ENCODE data around the gene ARHGEF17. TPM values are rescaled to one million over a fixed set of nuclear protein-coding genes. Genes with fewer than 3 reads are reported as not detected.

The ARHGEF17 gene
- total RNA-seq, 2 donors from 2014 or later, result 31.0 to 39.0 TPM

GRCh38 chr11:73294604-73295003, 13.5 kb upstream of the ARHGEF17 start:
- Histone ChIP-seq H3K4me1 (ENCODE audit: control insufficient read depth, insufficient read depth, low read length) (no peaks in the 10 kb centered on the region), H3K36me3 (ENCODE audit: control insufficient read depth, insufficient read depth, low read length) (no peaks in the 10 kb centered on the region), H3K27me3 (ENCODE audit: control insufficient read depth, insufficient read depth, low read length, poor library complexity, severe bottlenecking) (no peaks in the 10 kb centered on the region), H3K27ac (ENCODE audit: low read depth, low read length) (no peak overlapping the region), H3K9ac (ENCODE audit: extremely low read depth, low read length, poor library complexity, severe bottlenecking) (no peak overlapping the region), H3K9me3 (ENCODE audit: control insufficient read depth, low read length) (no peaks in the 10 kb centered on the region), H3K4me3 (ENCODE audit: low read length) (no peak overlapping the region)
- DNase-seq, result no peak
- Mint-ChIP-seq H3K27ac (no peak overlapping the region), H3K27me3 (ENCODE audit: insufficient read depth) (peaks cover 20% of the 10 kb centered on the region), H3K9me3 (no peaks in the 10 kb centered on the region), H3K4me1 (no peaks in the 10 kb centered on the region), H3K4me3 (no peak overlapping the region), H3K36me3 (ENCODE audit: low read depth) (no peaks in the 10 kb centered on the region)
- TF ChIP-seq CTCF (conservative IDR thresholded peaks at IDR 0.05), result no peak

GRCh38 chr11:73295241-73295995, 12.7 kb upstream of the ARHGEF17 start:
- Histone ChIP-seq H3K27ac (ENCODE audit: low read depth, low read length) (no peak overlapping the region), H3K9me3 (ENCODE audit: control insufficient read depth, low read length) (no peaks in the 10 kb centered on the region), H3K4me1 (ENCODE audit: control insufficient read depth, insufficient read depth, low read length) (no peaks in the 10 kb centered on the region), H3K27me3 (ENCODE audit: control insufficient read depth, insufficient read depth, low read length, poor library complexity, severe bottlenecking) (no peaks in the 10 kb centered on the region), H3K36me3 (ENCODE audit: control insufficient read depth, insufficient read depth, low read length) (no peaks in the 10 kb centered on the region), H3K4me3 (ENCODE audit: low read length) (no peak overlapping the region), H3K9ac (ENCODE audit: extremely low read depth, low read length, poor library complexity, severe bottlenecking) (no peak overlapping the region)
- 40 to 41% methylated on average over 10 to 12 of the region's 12 CpGs for WGBS, 2 experiments (ENCODE audit: insufficient coverage in 1 of 2, insufficient read length in 1 of 2)
- Mint-ChIP-seq H3K4me1 (no peaks in the 10 kb centered on the region), H3K36me3 (ENCODE audit: low read depth) (no peaks in the 10 kb centered on the region), H3K4me3 (no peak overlapping the region), H3K9me3 (no peaks in the 10 kb centered on the region), H3K27ac (no peak overlapping the region), H3K27me3 (ENCODE audit: insufficient read depth) (peaks cover 20% of the 10 kb centered on the region)
- peak; percentile 97 for DNase-seq
- TF ChIP-seq CTCF (conservative IDR thresholded peaks at IDR 0.05), result peak; percentile 96

- Histone ChIP-seq H3K9me3 (ENCODE audit: control insufficient read depth, low read length) (no peaks in the 10 kb centered on the region), H3K9ac (ENCODE audit: extremely low read depth, low read length, poor library complexity, severe bottlenecking) (no peak overlapping the region), H3K27me3 (ENCODE audit: control insufficient read depth, insufficient read depth, low read length, poor library complexity, severe bottlenecking) (no peaks in the 10 kb centered on the region), H3K4me1 (ENCODE audit: control insufficient read depth, insufficient read depth, low read length) (no peaks in the 10 kb centered on the region), H3K27ac (ENCODE audit: low read depth, low read length) (no peak overlapping the region), H3K4me3 (ENCODE audit: low read length) (no peak overlapping the region), H3K36me3 (ENCODE audit: control insufficient read depth, insufficient read depth, low read length) (no peaks in the 10 kb centered on the region)
- TF ChIP-seq CTCF (conservative IDR thresholded peaks at IDR 0.05), result no peak
- Mint-ChIP-seq H3K9me3 (no peaks in the 10 kb centered on the region), H3K27me3 (ENCODE audit: insufficient read depth) (peaks cover 20% of the 10 kb centered on the region), H3K4me1 (no peaks in the 10 kb centered on the region), H3K36me3 (ENCODE audit: low read depth) (no peaks in the 10 kb centered on the region), H3K27ac (no peak overlapping the region), H3K4me3 (no peak overlapping the region)
- 96% methylated on average over 3 of the region's 3 CpGs; no CpG with 5 or more reads in 1 of the 2 experiments for WGBS, 2 experiments (ENCODE audit: insufficient coverage in 1 of 2, insufficient read length in 1 of 2)
- no peak for DNase-seq
These were observed 12.1 kb upstream of the ARHGEF17 start for GRCh38 chr11:73295996-73296318.
